Aorta (tissue), 5 donors: ENCODE measurements around the gene PTGIS. TPM values are rescaled to one million over a fixed set of nuclear protein-coding genes. Genes with fewer than 3 reads are reported as not detected.

Source experiments
- ATAC-seq: fragments of 200-7000 bp; cut with Tn5 transposase; one replicate; pipeline ENCODE4 v1.9.1; 2022; ENCODE audit warnings: moderate library complexity; ENCODE audit not compliant: low FRiP score
- DNase-seq, 2 donors: peaks; one replicate each; pipeline ENCODE4 v3.0.0-alpha.2; 2020
- H3K27ac ChIP-seq, 2 donors: one replicate each; pipeline ENCODE4 v1.5.1; 2013; ENCODE audit warnings: low read length in 2 of 2, mild to moderate bottlenecking in 2 of 2, moderate library complexity in 2 of 2, control low read depth in 1 of 2, inconsistent platforms in 1 of 2, low read depth in 1 of 2
- H3K27me3 ChIP-seq, 2 donors: one replicate each; pipeline ENCODE4 v1.6.1; 2013; ENCODE audit warnings: control low read depth in 1 of 2, low read length in 1 of 2, mild to moderate bottlenecking in 1 of 2, moderate library complexity in 1 of 2; ENCODE audit not compliant: insufficient read depth in 2 of 2, control insufficient read depth in 1 of 2
- H3K36me3 ChIP-seq, 2 donors: one replicate each; pipeline ENCODE4 v1.6.1; 2013; ENCODE audit warnings: control low read depth in 1 of 2, low read length in 1 of 2, mild to moderate bottlenecking in 1 of 2; ENCODE audit not compliant: insufficient read depth in 2 of 2, control insufficient read depth in 1 of 2
- H3K4me1 ChIP-seq, 2 donors: one replicate each; pipeline ENCODE4 v1.6.1; 2013; ENCODE audit warnings: low read length in 2 of 2, control low read depth in 1 of 2, mild to moderate bottlenecking in 1 of 2, moderate library complexity in 1 of 2; ENCODE audit not compliant: insufficient read depth in 2 of 2, control insufficient read depth in 1 of 2
- H3K4me3 ChIP-seq, 2 donors: one replicate each; pipeline ENCODE4 v1.5.1; 2013; ENCODE audit warnings: low read length in 2 of 2, control low read depth in 1 of 2, mild to moderate bottlenecking in 1 of 2
- H3K9me3 ChIP-seq: one replicate; pipeline ENCODE4 v1.6.1; 2013; ENCODE audit warnings: mild to moderate bottlenecking, low read length; ENCODE audit not compliant: control insufficient read depth
- WGBS, 2 donors: extraction: QIAGEN DNeasy Blood & Tissue Kit; methylation state at CpG; one replicate each; pipeline ENCODE4 v1.1.7; 2013; 5-methylcytosine and 5-hydroxymethylcytosine counted together
- intact Hi-C, 2 donors: fragments of 100-400 bp; cut with DNase I; formaldehyde crosslinking; loops; one replicate each; pipeline versions ENCODE4 v1.14.2 to v1.15.0; 2022
- polyA plus RNA-seq, 2 donors: library from polyadenylated mRNA; stranded (reverse); fragments of 200-250 nt; gene quantifications; one replicate each; pipeline ENCODE4 v1.2.3, GENCODE V29; 2013
- total RNA-seq, 2 donors: library from RNA; stranded (reverse); fragmentation: NEBNext Ultra II Directional; extraction: Animal tissue kit (Norgen Biotek cat#: 25700); gene quantifications; one replicate each; pipeline ENCODE4 v1.2.1, GENCODE V29; 2021
- donor health status: healthy with polysubstance abuse.
- donor health status: Bipolar disorder and iron deficiency.
- donor health status: DM: no; HTN: no; CAD: no.
- donor health status: DM: no; HTN: no; CAD: no.
- donor health status: DM: yes; HTN: yes; CAD: no.

The PTGIS gene
- total and polyA plus RNA-seq, 4 donors = 53.6 to 637 (median 233) TPM

GRCh38 chr20:49539481-49540231, 28.3 kb downstream of the PTGIS start:
- 93 to 94% methylated on average over 21 of the region's 21 CpGs for WGBS, 2 donors
- no peaks in the 10 kb centered on the region for H3K27me3 ChIP-seq
- intact Hi-C loops = loop anchor here in 1 of 2 donors (5.0 to 10.0 kb wide), 2 partner anchors 308 to 395 kb away; partner anchors contain the start of gene RNF114
- no peak for ATAC-seq
- no peak overlapping the region for H3K27ac ChIP-seq
- no peaks in the 10 kb centered on the region for H3K9me3 ChIP-seq
- H3K36me3 ChIP-seq = peaks cover 4 to 14% of the 10 kb centered on the region in 2 donors
- no peaks in the 10 kb centered on the region for H3K4me1 ChIP-seq
- no peak overlapping the region for H3K4me3 ChIP-seq
- DNase-seq = no peak

GRCh38 chr20:49538950-49539349, 29.0 kb downstream of the PTGIS start:
- Histone ChIP-seq H3K27me3 (no peaks in the 10 kb centered on the region), H3K4me3 (no peak overlapping the region), H3K4me1 (no peaks in the 10 kb centered on the region), H3K9me3 (no peaks in the 10 kb centered on the region), H3K27ac (no peak overlapping the region), H3K36me3 (peaks cover 4 to 12% of the 10 kb centered on the region in 2 donors)
- no peak for DNase-seq
- WGBS, 2 donors = 95% methylated on average over 3 of the region's 3 CpGs
- intact Hi-C loops = no loop called here
- ATAC-seq = no peak

DNA sequence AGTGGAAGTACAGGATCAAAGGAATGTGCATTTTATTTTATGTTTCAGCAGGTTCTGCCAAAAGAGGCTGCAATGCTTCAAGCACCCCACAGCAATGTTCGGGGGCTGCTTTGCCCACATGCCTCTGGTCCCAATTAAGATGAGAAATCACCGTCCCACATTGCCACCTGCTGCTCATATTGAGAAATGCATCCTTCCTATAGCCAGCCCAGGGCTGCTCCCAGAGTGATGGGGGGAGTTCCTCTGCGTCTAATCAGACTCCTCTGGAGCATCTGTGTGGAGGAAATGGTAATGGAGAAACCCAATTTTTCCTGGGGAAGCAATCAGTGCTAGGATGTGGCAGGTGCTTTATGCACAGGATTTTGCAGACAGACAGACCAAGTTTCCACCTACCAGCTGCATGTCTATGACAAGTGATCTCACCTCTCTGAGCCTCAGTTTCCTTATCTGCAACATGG, 33.7 kb downstream of the PTGIS start:
- peak; percentile 76 for ATAC-seq
- Histone ChIP-seq H3K27ac (no peak overlapping the region), H3K36me3 (peaks cover 7% of the 10 kb centered on the region in 2 donors), H3K4me3 (no peak overlapping the region), H3K4me1 (peaks cover under 1 to 3% of the 10 kb centered on the region in 2 donors), H3K9me3 (no peaks in the 10 kb centered on the region), H3K27me3 (no peaks in the 10 kb centered on the region)
- intact Hi-C loops = loop anchor here (2.0 kb wide), 2 partner anchors 199 to 201 kb away; no protein-coding TSS in a partner anchor
- WGBS, 2 donors = 2 to 3% methylated on average over 3 of the region's 3 CpGs
- DNase-seq = no peak

DNA sequence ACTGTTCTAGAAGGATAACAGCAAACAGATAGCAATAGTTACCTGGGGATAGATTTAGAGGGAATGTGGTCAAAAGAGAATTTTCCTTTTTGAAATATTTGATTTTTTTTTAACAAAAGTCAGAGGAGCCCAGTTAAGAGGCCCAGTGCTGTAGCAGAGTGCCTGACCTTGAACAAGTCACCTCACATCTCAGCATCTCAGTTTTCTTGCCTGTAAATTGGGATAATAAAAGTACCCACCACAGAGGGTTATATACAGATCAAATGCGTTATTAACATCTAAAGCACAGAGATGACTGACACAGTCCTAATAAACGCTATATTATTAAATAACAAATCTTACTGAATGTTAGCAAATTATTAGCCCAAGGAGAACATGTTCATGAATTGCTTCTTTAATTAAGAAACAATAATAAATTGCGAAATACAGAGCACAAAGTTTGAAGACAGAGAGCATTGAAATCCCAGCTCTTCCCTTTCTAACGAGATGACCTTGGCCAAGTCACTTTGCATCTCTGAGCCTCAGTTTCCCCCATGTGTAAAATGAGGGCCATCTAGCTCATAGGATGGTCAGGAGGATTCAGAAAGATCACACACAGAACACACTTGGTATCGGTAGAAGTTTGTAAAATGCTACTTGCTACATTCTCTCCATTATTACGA, 35.5 kb downstream of the PTGIS start:
- H3K27ac ChIP-seq = peak overlapping the region in 1 of 2 donors; percentile 6
- DNase-seq (no peak), ATAC-seq (no peak)
- no peaks in the 10 kb centered on the region for H3K9me3 ChIP-seq
- no peaks in the 10 kb centered on the region for H3K27me3 ChIP-seq
- intact Hi-C loops = no loop called here
- 69 to 70% methylated on average over 6 of the region's 6 CpGs for WGBS, 2 donors
- H3K4me3 ChIP-seq = no peak overlapping the region
- peaks cover 7% of the 10 kb centered on the region in 2 donors for H3K36me3 ChIP-seq
- H3K4me1 ChIP-seq = peaks cover 2 to 5% of the 10 kb centered on the region in 2 donors

DNA sequence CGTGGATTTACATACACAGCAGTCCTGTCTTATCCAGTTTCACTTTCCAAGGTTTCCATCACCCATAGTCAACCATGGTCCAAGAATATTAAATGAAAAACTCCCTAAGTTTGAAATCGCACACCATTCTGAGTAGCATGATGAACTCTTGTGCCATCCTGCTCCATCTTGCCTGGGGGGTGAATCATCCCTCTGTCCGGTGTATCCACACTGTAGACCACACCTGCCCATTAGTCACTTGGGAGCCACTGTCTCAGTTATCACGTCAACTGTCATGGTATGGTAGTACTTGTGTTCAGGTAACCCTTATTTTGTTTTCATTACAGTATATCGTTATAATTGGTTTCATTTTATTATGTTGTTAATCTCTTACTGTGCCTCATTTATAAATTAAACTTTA, 38.5 kb downstream of the PTGIS start:
- ATAC-seq = no peak
- H3K4me1 ChIP-seq = peaks cover 3 to 10% of the 10 kb centered on the region in 2 donors
- no peak overlapping the region for H3K27ac ChIP-seq
- WGBS, 2 donors = 70 to 88% methylated on average over 5 of the region's 5 CpGs
- DNase-seq = no peak
- intact Hi-C loops = no loop called here
- peaks cover 5 to 7% of the 10 kb centered on the region in 2 donors for H3K36me3 ChIP-seq
- H3K4me3 ChIP-seq = no peak overlapping the region
- no peaks in the 10 kb centered on the region for H3K27me3 ChIP-seq
- no peaks in the 10 kb centered on the region for H3K9me3 ChIP-seq

DNA sequence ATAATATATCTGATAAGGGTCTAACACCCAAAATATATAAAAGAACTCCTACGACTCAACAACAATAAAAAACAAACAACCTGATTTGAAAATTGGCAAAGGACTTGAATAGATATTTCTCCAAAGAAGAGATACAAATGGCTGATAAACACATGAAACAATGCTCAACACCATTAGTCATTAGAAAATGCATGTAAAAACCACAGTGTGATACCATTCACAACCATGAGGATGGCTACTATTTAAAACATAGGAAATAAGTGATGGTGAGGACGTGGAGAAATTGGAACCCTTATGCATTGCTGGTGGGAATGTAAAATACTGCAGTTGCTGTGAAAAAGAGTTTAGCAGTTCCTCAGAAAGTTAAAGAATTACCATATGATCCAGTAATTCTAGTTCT, 41.4 kb downstream of the PTGIS start:
- H3K4me3 ChIP-seq = no peak overlapping the region
- intact Hi-C loops = no loop called here
- no peaks in the 10 kb centered on the region for H3K27me3 ChIP-seq
- no peaks in the 10 kb centered on the region for H3K9me3 ChIP-seq
- ATAC-seq (no peak), DNase-seq (no peak)
- peaks cover 7 to 8% of the 10 kb centered on the region in 2 donors for H3K36me3 ChIP-seq
- 77 to 80% methylated on average over 2 of the region's 2 CpGs for WGBS, 2 donors
- H3K27ac ChIP-seq = no peak overlapping the region
- peaks cover 3 to 10% of the 10 kb centered on the region in 2 donors for H3K4me1 ChIP-seq

GRCh38 chr20:49526056-49526455, 41.9 kb downstream of the PTGIS start:
- 87% methylated on average over 6 of the region's 6 CpGs for WGBS, 2 donors
- no peak for ATAC-seq
- peak in 1 of 2 donors; percentile 38 for DNase-seq
- Histone ChIP-seq H3K36me3 (peaks cover 7% of the 10 kb centered on the region in 2 donors), H3K9me3 (no peaks in the 10 kb centered on the region), H3K4me3 (no peak overlapping the region), H3K27me3 (no peaks in the 10 kb centered on the region), H3K27ac (no peak overlapping the region), H3K4me1 (peaks cover 3 to 10% of the 10 kb centered on the region in 2 donors)
- intact Hi-C loops = no loop called here

DNA sequence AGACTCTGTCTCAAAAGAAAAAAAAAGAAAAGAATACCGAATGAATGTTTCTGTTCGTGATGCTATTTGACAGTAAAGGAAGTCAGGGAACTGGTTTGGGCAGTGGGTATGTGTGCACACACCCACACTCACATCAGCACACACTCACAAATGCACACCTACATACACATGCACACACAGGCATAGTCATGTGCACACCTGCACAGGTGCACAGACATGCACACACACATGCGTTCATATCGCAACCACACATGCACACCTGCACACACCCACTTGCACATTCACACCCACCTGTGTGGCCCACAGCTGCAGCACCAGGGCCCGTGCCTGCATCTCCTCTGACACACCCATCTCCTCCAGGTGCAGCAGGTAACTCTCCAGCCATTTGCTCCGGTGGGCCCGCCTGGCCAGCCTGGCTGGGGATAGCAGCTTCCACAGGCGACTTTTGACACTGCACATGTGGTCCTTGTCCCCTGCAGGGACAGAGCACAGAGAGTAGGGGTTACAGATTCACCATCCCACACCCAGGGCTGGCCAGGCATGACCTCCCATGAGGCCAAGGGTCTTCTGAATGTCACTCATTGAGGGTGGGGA, 44.1 kb downstream of the PTGIS start:
- WGBS, 2 donors = 90 to 94% methylated on average over 8 of the region's 8 CpGs
- Histone ChIP-seq H3K9me3 (no peaks in the 10 kb centered on the region), H3K4me1 (peaks cover 2 to 7% of the 10 kb centered on the region in 2 donors), H3K27ac (peak overlapping the region in 1 of 2 donors; percentile 31), H3K4me3 (no peak overlapping the region), H3K27me3 (no peaks in the 10 kb centered on the region), H3K36me3 (peaks cover 2 to 7% of the 10 kb centered on the region in 2 donors)
- DNase-seq = peak in 1 of 2 donors; percentile 57
- intact Hi-C loops = no loop called here
- ATAC-seq = peak; percentile 7
